Fibroblast of skin of abdomen (primary cell): ENCODE data around the gene MICOS13.

Experiments
- DNase-seq: peaks from one replicate; pipeline ENCODE4 v3.0.0-alpha.2; 2013

The MICOS13 gene

DNA sequence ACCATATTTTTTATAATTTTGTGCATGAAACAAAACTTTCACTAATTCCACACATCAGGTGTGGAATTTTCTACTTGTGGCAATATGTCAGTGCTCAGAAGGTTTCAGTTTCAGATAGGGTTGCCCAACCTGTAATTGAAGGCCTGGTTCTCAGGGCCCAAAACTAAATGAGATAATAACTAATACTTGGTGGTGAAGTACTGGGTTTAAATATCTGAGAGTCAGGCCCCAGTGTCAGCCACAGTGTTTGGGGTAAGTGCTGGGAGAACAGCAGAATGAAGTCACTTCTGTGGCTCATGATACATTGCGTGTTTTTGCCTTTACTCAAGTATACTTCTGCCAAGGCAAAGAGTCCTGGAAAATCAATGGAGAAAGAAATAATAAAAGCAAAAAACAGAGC is 51.9 kb downstream of the MICOS13 start:
- DNase-seq: no peak
